ENCODE results near the gene SMIM32.

GRCh38 chr5:136210259-136210658 is 17.3 kb upstream of the SMIM32 start:
- TF ChIP-seq CTCF (IDR thresholded peaks at IDR 0.05) (no peak), ERG (CRISPR knock-in tag; IDR thresholded peaks at IDR 0.05) (no peak), ZNF121 (CRISPR knock-in tag; IDR thresholded peaks at IDR 0.05) (no peak), ZNF138 (CRISPR knock-in tag; conservative IDR thresholded peaks at IDR 0.05) (no peak), SMAD3 (CRISPR knock-in tag; IDR thresholded peaks at IDR 0.05; ENCODE audit: borderline replicate concordance) (no peak), USF1 (CRISPR knock-in tag; IDR thresholded peaks at IDR 0.05) (no peak), TEAD4 (CRISPR knock-in tag; IDR thresholded peaks at IDR 0.05) (no peak), ETV6 (CRISPR knock-in tag; IDR thresholded peaks at IDR 0.05) (no peak), ATF2 (CRISPR knock-in tag; IDR thresholded peaks at IDR 0.05; ENCODE audit: borderline replicate concordance, low read depth) (no peak), CDX4 (CRISPR knock-in tag; IDR thresholded peaks at IDR 0.05; ENCODE audit: borderline replicate concordance) (no peak), GABPB1 (CRISPR knock-in tag; IDR thresholded peaks at IDR 0.05) (no peak)
